HepG2 (cell line): Measurements from ENCODE around the gene SELENOI. TPM values are rescaled to one million over a fixed set of nuclear protein-coding genes. Genes with fewer than 3 reads are reported as not detected.

Experiments used
- AHDC1 ChIP-seq: sonication (generic); formaldehyde crosslinking; IDR thresholded peaks from 2 replicates; pipeline ENCODE4 v1.5.1; 2020; ENCODE audit warnings: mild to moderate bottlenecking, missing genetic modification reagents, borderline replicate concordance
- ATRX ChIP-seq: sonication (generic); formaldehyde crosslinking; IDR thresholded peaks from 2 replicates; pipeline ENCODE4 v1.4.0; 2020; ENCODE audit warnings: missing genetic modification reagents, borderline replicate concordance
- HMGXB3 ChIP-seq: sonication (generic); formaldehyde crosslinking; IDR thresholded peaks from 2 replicates; pipeline ENCODE4 v1.4.0; 2020; ENCODE audit warnings: missing genetic modification reagents, borderline replicate concordance
- MAF1 ChIP-seq: sonication (generic); formaldehyde crosslinking; IDR thresholded peaks from 2 replicates; pipeline ENCODE4 v1.5.0; 2020; ENCODE audit warnings: missing genetic modification reagents, borderline replicate concordance
- NCOA1 ChIP-seq: sonication (generic); formaldehyde crosslinking; IDR thresholded peaks from 2 replicates; pipeline ENCODE4 v1.9.0; 2021; ENCODE audit warnings: missing genetic modification reagents
- RAD51 ChIP-seq: fragments of 450-650 bp; IDR thresholded peaks from 2 replicates; pipeline ENCODE4 v1.6.1; 2016; ENCODE audit warnings: borderline replicate concordance
- ZMAT3 ChIP-seq: sonication (generic); formaldehyde crosslinking; conservative IDR thresholded peaks from 2 replicates; pipeline ENCODE4 v1.7.0; 2021; ENCODE audit warnings: missing genetic modification reagents
- ZNF430 ChIP-seq: sonication (generic); formaldehyde crosslinking; IDR thresholded peaks from 2 replicates; pipeline ENCODE4 v1.9.0; 2021; ENCODE audit warnings: mild to moderate bottlenecking, missing genetic modification reagents
- ZNF577 ChIP-seq: sonication (generic); formaldehyde crosslinking; IDR thresholded peaks from 2 replicates; pipeline ENCODE4 v1.4.0; 2020; ENCODE audit warnings: mild to moderate bottlenecking, low read depth, missing genetic modification reagents, borderline replicate concordance
- ZNF782 ChIP-seq: sonication (generic); formaldehyde crosslinking; IDR thresholded peaks from 2 replicates; pipeline ENCODE4 v1.4.0; 2020; ENCODE audit warnings: missing genetic modification reagents, mild to moderate bottlenecking, borderline replicate concordance
- ZNF878 ChIP-seq: sonication (generic); formaldehyde crosslinking; IDR thresholded peaks from 2 replicates; pipeline ENCODE4 v1.8.1; 2023; ENCODE audit warnings: mild to moderate bottlenecking, missing genetic modification reagents, moderate library complexity
- polyA plus RNA-seq, 8 experiments: library from polyadenylated mRNA; depleted of rRNA in 3 of 8; stranded (reverse) in 7 of 8; unstranded in 1 of 8; fragments of >200 nt; fragmentation: Illumina TruSeq in 4 of 8; extraction: Trizol in 4 of 8; gene quantifications; 2 replicates each; pipeline versions ENCODE4 v1.2.1 to v1.2.3, GENCODE V29; 2011 to 2016; ENCODE audit warnings: low read depth in 4 of 8, missing spikeins in 1 of 8, mixed read lengths in 1 of 8; ENCODE audit not compliant: insufficient read depth in 1 of 8
- total RNA-seq, 5 experiments: library from RNA; depleted of rRNA; stranded (reverse); fragments of >200 nt; fragmentation: Illumina TruSeq; extraction: Trizol; gene quantifications; 2 replicates each; pipeline ENCODE4 v1.2.3, GENCODE V29; 2016; ENCODE audit warnings: low read depth in 1 of 5
- TF ChIP-seq, protein P1 (sequence below): sonication (generic); formaldehyde crosslinking; IDR thresholded peaks from 2 replicates; pipeline ENCODE4 v1.4.0; 2020; ENCODE audit warnings: mild to moderate bottlenecking, missing genetic modification reagents

SELENOI gene
- total and polyA plus RNA-seq, 2 of the 13 experiments (the other 11 are each of a cell fraction or from before 2014, with no cell fraction given): 27.7 to 60.3 TPM

- TF ChIP-seq AHDC1 (CRISPR knock-in tag): no peak
- no peak for TF ChIP-seq ATRX (CRISPR knock-in tag)
- TF ChIP-seq HMGXB3 (CRISPR knock-in tag): 0 out of 2 replicates have a peak, but pooled peaks have one; percentile 5
- TF ChIP-seq ZNF430 (CRISPR knock-in tag): 0 out of 2 replicates have a peak, but pooled peaks have one; percentile 12
- no peak for TF ChIP-seq ZNF878 (CRISPR knock-in tag)
- no peak for TF ChIP-seq RAD51
- TF ChIP-seq ZNF782: no peak
- TF ChIP-seq, protein P1, sequence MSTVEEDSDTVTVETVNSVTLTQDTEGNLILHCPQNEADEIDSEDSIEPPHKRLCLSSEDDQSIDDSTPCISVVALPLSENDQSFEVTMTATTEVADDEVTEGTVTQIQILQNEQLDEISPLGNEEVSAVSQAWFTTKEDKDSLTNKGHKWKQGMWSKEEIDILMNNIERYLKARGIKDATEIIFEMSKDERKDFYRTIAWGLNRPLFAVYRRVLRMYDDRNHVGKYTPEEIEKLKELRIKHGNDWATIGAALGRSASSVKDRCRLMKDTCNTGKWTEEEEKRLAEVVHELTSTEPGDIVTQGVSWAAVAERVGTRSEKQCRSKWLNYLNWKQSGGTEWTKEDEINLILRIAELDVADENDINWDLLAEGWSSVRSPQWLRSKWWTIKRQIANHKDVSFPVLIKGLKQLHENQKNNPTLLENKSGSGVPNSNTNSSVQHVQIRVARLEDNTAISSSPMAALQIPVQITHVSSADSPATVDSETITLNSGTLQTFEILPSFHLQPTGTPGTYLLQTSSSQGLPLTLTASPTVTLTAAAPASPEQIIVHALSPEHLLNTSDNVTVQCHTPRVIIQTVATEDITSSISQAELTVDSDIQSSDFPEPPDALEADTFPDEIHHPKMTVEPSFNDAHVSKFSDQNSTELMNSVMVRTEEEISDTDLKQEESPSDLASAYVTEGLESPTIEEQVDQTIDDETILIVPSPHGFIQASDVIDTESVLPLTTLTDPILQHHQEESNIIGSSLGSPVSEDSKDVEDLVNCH (CRISPR knock-in tag): no peak
- TF ChIP-seq ZMAT3 (CRISPR knock-in tag): 0 out of 2 replicates have a peak, but pooled peaks have one; percentile 7
- 0 out of 2 replicates have a peak, but pooled peaks have one; percentile 22 for TF ChIP-seq ZNF577 (CRISPR knock-in tag)
- peak; percentile 1; the same call in 1 of the 2 replicates for TF ChIP-seq MAF1 (CRISPR knock-in tag)
- TF ChIP-seq NCOA1 (CRISPR knock-in tag): peak; percentile 37; the same call in 1 of the 2 replicates
Observed at GRCh38 chr2:26345283-26345544, 729 bp upstream of the SELENOI start (continued).
